ENCODE measurements around the gene HEATR3. TPM values are rescaled to one million over a fixed set of nuclear protein-coding genes. Genes with fewer than 3 reads are reported as not detected.

Gene HEATR3, protein sequence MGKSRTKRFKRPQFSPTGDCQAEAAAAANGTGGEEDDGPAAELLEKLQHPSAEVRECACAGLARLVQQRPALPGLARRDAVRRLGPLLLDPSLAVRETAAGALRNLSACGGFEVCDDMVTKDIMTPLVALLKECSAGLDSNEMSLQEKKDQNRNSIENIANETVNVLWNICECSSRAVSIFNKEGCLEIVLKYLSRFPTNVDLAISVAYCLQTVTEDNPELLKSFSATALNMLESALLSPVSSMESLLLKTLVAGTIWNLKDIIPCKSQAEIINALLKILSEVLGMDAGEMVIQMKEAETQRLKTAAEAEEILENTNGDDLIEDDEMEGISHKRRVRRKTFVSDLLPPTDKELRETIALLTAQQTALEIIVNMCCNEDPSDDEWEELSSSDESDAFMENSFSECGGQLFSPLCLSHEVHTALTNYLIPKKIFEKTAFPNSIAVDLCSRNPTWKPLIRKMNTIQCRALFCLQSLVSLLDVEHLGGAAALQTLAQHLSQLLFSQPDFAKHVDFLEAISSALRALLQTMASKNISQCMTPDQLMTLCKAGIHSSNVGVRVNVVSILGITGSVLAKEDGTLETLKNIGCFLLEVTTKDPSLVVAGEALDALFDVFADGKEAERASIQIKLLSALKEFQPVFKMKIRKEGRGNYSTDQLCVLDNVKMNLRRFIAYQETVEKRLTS
- 13.1 to 16.7 TPM (median 14.8 TPM) in 5 replicates for total RNA-seq (2022; extraction: Qiagen RNA extraction; ENCODE audit: low read depth)

DNA sequence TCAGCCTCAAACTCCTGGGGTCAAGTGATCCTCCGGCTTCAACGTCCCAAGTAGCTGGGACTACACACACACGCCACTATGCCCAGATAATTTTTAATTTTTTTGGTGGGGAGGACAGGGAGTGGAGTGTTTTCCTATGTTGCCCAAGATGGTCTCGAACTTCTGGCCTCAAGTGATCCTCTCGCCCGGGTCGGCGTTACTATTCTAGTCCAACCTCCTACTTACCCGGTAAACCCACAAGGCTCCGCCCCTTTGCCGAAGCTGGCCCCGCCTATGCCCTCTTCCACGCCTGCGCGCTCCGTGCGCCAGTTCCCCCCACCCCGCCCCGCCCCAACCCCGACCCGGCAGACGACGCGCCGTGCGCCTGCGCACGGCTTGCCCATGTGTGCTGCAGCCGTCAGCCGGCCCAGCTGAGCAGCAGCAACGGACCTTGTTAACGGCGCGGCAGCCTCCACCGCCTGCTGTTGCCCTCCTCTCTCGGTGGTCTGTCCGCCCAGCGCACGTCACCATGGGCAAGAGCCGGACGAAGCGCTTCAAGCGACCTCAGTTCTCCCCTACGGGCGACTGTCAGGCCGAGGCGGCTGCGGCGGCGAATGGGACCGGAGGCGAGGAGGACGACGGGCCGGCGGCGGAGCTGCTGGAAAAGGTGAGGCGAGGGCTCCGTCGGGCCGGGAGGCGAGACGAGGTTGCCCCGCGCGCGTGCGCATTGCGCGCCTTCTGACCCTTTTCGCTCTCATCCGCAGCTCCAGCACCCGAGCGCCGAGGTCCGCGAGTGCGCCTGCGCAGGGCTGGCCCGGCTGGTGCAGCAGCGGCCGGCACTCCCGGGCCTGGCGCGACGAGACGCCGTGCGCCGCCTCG, at the start of gene HEATR3:
HEATR3 (plus strand) TSS at position 347 of the 858 bp plus-strand sequence; CDS start at position 509, 162 bp downstream.

GRCh38 chr16:50024684-50025536, 40.9 kb upstream of the HEATR3 start, which contains the start of gene CNEP1R1:
TSS of gene CNEP1R1 (plus strand) at chr16:50025225. CDS start at chr16:50025316, 91 bp downstream.

DNA sequence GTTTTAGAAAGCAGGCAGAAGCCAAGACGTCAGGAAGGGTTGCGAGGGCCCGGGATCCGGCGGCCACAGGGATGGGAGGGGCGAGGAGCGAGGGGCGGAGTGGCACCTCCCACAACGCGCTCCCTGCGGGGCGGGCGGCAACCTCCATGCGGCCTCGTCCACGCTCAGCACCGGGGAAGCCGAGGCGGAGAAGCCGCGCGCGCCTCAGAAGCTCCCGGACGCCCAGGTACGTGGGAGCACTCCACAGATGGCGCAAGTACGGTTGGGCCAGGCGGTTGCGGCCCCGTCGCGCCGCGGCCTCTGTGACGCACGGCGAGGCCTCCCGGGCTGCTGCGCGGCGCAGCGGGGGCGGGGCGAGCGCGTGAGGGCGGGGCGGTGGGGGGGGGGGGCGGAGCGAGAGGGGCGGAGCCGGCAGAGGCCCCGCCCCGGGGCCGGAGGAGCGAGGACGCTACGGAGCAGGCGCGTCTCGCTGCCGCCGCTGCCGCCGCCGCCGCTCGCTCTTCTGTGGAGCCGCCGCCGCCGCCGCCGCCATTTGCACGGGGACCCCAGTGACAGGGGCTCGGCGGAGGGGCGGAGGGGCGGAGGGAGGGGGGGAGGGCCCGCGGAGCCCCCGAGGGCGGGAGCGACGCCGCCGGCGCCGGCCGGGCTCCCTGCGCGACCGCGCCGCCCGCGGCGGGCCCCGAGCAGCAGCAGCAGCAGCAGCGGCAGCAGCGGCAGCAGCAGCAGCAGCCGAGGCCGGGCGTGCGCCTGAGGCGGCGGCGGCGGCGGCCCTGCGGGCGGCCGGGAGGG, 87.2 kb downstream of the HEATR3 start, which contains the start of gene TENT4B:
TENT4B (plus strand) TSS at position 500 of the 789 bp plus-strand sequence. CDS start 316 bp downstream, outside the sequence.

Other genes with a start within 250 kb of the HEATR3 start
- 0.07 to 0.35 TPM (median 0.19 TPM) in 5 replicates for gene ZNF423, start 209.9 kb upstream of the HEATR3 start, total RNA-seq (2022; extraction: Qiagen RNA extraction; ENCODE audit: low read depth)
- gene CNEP1R1, start 40.7 kb upstream of the HEATR3 start, total RNA-seq (2022; extraction: Qiagen RNA extraction; ENCODE audit: low read depth): 16.9 to 20.7 TPM (median 17.5 TPM) in 5 replicates
- 11.4 to 14.5 TPM (median 11.8 TPM) in 5 replicates for gene TENT4B, start 87.3 kb downstream of the HEATR3 start, total RNA-seq (2022; extraction: Qiagen RNA extraction; ENCODE audit: low read depth)
- 11.1 to 19.4 TPM (median 16.0 TPM) in 5 replicates for gene ADCY7, start 200.6 kb downstream of the HEATR3 start, total RNA-seq (2022; extraction: Qiagen RNA extraction; ENCODE audit: low read depth)